HG03280 (cell line): Measurements from ENCODE around the gene KANK2.
"Not testable (repeated sequence)": the region's sequence is repeated elsewhere in the genome, so short reads cannot be mapped to it uniquely, and the experiment has no call there.

Experiments used
- ATAC-seq: cut with Tn5 transposase; IDR thresholded peaks from one replicate; pipeline ENCODE4 v1.9.1; 2021; ENCODE audit warnings: mild to moderate bottlenecking, moderate library complexity; ENCODE audit not compliant: unreplicated experiment

Gene KANK2

GRCh38 chr19:11175920-11176319 lies 21.4 kb downstream of the KANK2 start:
- ATAC-seq, result no peak

- ATAC-seq, result no peak
Observed at GRCh38 chr19:11174336-11174735, 23.0 kb downstream of the KANK2 start.

- no peak for ATAC-seq
Observed at GRCh38 chr19:11173516-11174155, 23.7 kb downstream of the KANK2 start.

GRCh38 chr19:11172576-11172975 lies 24.8 kb downstream of the KANK2 start:
- no peak for ATAC-seq

GRCh38 chr19:11171144-11171543 lies 26.2 kb downstream of the KANK2 start:
- no peak for ATAC-seq

GRCh38 chr19:11169896-11170678 lies 27.3 kb downstream of the KANK2 start:
- no peak for ATAC-seq

DNA sequence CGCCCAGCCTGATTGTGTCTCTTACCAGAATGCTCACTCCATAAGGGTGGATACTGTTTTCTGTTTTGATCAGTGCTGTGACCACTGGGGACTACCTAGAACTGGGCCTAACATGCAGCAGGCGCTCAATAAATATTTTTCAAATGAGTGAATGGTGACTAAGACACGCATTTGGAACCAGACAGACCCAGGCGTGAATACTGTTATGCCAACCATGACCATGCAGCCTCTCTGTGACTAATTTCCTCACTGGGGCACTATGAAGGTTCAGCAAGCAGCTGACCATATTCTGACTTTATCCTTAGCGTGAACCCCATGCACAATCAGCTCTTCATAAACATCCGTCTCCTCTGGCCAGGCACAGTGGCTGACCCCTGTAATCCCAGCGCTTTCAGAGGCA lies 28.8 kb downstream of the KANK2 start:
- ATAC-seq, result no peak

- ATAC-seq, result no peak
Observed at GRCh38 chr19:11166281-11167142, 30.8 kb downstream of the KANK2 start.

- ATAC-seq, result no peak
Observed at GRCh38 chr19:11165486-11166030, 31.8 kb downstream of the KANK2 start.

- no peak for ATAC-seq
Observed at GRCh38 chr19:11164879-11165406, 32.4 kb downstream of the KANK2 start.

GRCh38 chr19:11164296-11164695 lies 33.0 kb downstream of the KANK2 start:
- no peak for ATAC-seq

- ATAC-seq, result not testable (repeated sequence)
Observed at GRCh38 chr19:11160440-11160768, 36.9 kb downstream of the KANK2 start.

GRCh38 chr19:11159598-11160439 lies 37.5 kb downstream of the KANK2 start:
- ATAC-seq, result no peak

DNA sequence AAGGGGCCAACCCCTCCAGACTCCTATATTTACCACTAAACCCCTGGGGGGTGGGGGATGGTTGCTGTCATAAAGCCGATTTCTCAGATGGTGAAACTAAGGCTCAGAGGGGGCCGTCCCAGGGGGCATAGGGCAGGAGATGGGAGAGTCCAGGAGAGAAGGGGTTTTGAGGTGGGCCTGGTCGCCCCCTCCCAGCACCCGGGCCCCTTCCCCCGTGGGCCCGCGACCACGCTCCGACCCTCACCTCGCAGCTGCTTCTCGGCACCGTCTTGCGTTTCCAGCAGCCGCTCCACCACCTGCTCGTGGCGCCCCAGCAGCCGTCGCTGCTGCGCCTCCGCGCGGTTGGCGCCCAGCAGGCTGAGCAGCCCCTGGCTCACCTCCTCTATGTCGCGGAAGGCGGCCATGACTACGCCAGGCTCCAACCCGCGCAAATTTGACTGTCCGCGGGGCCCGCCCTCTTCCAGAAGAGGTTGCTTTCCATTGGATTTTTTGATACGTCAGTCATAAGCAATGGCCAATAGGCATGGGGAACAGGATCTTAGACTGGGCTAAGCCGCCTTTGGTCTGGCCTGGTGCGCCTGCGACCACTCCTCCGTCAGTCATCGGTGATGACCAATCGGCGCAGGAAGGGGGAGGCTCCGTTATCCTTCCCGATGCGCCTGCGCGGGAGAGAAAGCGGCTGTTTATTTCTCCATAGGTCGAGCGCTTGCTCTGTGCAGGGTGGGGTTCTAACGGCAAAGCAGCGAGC lies 41.8 kb downstream of the KANK2 start, which contains the start of gene SPC24:
TSS of gene SPC24 (minus strand) at position 410 of the 748 bp plus-strand sequence. CDS start at position 404, 6 bp downstream.
- peak; percentile 98 for ATAC-seq

DNA sequence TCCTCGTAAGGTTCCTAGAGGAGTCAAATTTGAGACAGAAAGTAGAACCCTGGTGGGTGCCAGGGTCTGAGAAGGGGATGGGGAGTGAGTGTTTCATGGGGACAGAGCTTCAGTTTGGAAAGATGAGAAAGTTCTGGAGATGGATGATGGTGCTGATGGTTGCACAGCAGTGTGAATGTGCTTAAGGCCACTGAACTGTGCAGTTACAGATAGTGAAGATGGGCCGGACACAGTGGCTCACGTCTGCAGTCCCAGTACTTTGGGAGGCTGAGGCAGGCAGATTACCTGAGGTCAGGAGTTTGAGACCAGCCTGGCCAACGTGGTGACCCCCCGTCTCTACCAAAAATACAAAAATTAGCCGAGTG lies 42.7 kb downstream of the KANK2 start:
- no peak for ATAC-seq

GRCh38 chr19:11152318-11153062 lies 44.9 kb downstream of the KANK2 start:
- no peak for ATAC-seq

DNA sequence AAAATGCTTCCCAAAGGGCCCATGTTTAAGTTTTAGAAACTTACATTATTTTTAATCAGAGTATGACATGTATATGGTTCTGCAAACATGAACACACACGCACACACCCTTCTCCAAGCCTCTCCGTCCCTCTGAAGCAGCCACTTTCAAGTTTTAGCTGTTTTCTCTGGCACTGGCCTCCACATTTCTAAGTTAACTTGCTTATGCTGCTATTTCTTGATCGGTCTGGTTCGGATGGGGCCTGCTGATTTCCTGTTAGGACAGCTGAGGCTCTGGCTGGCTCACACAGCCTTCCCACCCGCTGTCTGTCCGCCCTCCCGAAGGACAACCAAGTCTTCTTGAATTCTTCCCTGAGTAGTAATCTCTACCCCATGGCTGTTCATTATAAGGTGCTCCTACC lies 46.2 kb downstream of the KANK2 start:
- ATAC-seq, result no peak

DNA sequence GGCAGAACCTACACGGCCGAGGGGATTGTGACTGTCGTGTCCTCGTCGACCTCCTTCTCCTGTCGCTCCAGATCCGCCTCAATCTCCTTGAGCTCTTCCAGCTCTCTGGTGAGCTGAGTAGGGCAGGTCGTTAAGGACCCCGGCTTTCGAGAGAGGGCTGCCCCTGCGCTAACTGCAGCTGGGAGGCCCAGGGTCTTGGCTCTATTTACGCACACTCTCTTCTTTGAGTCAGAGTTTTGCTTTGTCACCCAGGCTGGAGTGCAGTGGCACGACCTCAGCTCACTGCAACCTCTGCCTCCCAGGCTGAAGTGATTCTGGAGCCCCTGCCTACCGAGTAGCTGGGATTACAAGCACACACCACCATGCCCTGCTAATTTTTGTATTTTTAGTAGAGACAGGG lies 49.3 kb downstream of the KANK2 start:
- ATAC-seq, result no peak

DNA sequence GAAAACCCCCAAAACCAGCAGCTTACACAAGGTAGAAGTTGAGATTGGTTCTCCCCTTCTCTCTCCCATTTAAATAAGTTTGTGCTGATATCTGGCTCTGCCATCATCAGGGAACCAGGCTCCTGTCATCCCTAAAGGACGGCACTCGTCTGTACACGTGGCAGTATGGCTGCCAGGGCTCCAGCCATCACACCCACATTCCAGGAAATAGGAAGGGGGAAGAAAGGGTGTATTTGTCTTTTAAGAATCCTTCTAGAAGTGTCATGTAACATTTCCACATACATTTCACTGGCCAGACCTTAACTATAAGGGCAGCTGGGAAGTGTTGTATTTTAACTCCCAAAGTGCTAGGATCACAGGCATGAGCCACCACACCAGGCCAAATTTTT lies 51.8 kb downstream of the KANK2 start:
- no peak for ATAC-seq
